SK-N-SH (cell line): Measurements from ENCODE around the gene IFI16. TPM values are rescaled to one million over a fixed set of nuclear protein-coding genes. Genes with fewer than 3 reads are reported as not detected.
A peak's percentile ranks its signal among the peaks of the same experiment; 100 is the strongest.
"Not testable (repeated sequence)": the region's sequence is repeated elsewhere in the genome, so short reads cannot be mapped to it uniquely, and the experiment has no call there.

Experiments used
- CTCF ChIA-PET: fragments of 300-600, 350-600 bp; formaldehyde crosslinking; extraction: SDS; loops from one replicate; lab custom pipeline; 2021; lab: Yijun Ruan, JAX
- POLR2A ChIA-PET: fragments of 350-600 bp; sonication (Branson Sonifier 250); formaldehyde crosslinking; extraction: SDS; loops from one replicate; lab custom pipeline; 2020; ENCODE audit warnings: antibody characterized with exemption, inconsistent platforms; lab: Yijun Ruan, JAX
- DNase-seq: peaks from one replicate; pipeline ENCODE4 v3.0.0; 2012
- H2AFZ ChIP-seq: fragments of 200-600 bp; sonication (generic); 2 replicates; pipeline ENCODE4 v1.8.1; 2016; ENCODE audit warnings: antibody characterized with exemption, mild to moderate bottlenecking, low read depth
- H3F3A ChIP-seq: fragments of 200-600 bp; sonication (generic); replicated peaks from 2 replicates; pipeline ENCODE3; 2016; ENCODE audit warnings: antibody characterized with exemption, mild to moderate bottlenecking; ENCODE audit not compliant: insufficient read depth
- H3K27ac ChIP-seq, 2 experiments: fragments of 200-500 bp in 1 of 2; fragments of 200-600 bp in 1 of 2; sonication (Bioruptor generic) in 1 of 2; sonication (generic), shearing (Covaris generic) in 1 of 2; 2 replicates each; pipeline versions ENCODE4 v1.5.1 to v1.6.1; 2014 to 2016; ENCODE audit warnings: low read depth in 2 of 2, inconsistent platforms in 1 of 2, low read length in 1 of 2, mild to moderate bottlenecking in 1 of 2, mixed read lengths in 1 of 2
- H3K27me3 ChIP-seq: fragments of 200-600 bp; sonication (generic), shearing (Covaris generic); 2 replicates; pipeline ENCODE4 v1.6.1; 2016; ENCODE audit warnings: mixed run types; ENCODE audit not compliant: insufficient read depth
- H3K36me3 ChIP-seq, 2 experiments: fragments of 200-500 bp in 1 of 2; fragments of 200-600 bp in 1 of 2; sonication (Bioruptor generic) in 1 of 2; sonication (generic) in 1 of 2; replicated peaks in 1 of 2; 2 replicates each; pipeline versions ENCODE3 to v1.5.1; 2014 to 2016; ENCODE audit warnings: low read length in 1 of 2, mild to moderate bottlenecking in 1 of 2; ENCODE audit not compliant: insufficient read depth in 2 of 2, control insufficient read depth in 1 of 2
- H3K4me1 ChIP-seq, 2 experiments: fragments of 200-500 bp in 1 of 2; fragments of 200-600 bp in 1 of 2; sonication (Bioruptor generic) in 1 of 2; sonication (generic), shearing (Covaris generic) in 1 of 2; 2 replicates each; pipeline versions ENCODE4 v1.5.1 to v1.6.1; 2014 to 2016; ENCODE audit warnings: low read depth in 1 of 2, low read length in 1 of 2, mixed run types in 1 of 2; ENCODE audit not compliant: insufficient read depth in 2 of 2, control insufficient read depth in 1 of 2
- H3K4me2 ChIP-seq: fragments of 200-600 bp; sonication (generic), shearing (Covaris generic); 2 replicates; pipeline ENCODE4 v1.6.1; 2017; ENCODE audit warnings: mixed run types
- H3K4me3 ChIP-seq, 2 experiments: fragments of 200-500 bp in 1 of 2; fragments of 200-600 bp in 1 of 2; sonication (Bioruptor generic) in 1 of 2; sonication (generic), shearing (Covaris generic) in 1 of 2; 2 replicates each; pipeline versions ENCODE4 v1.5.1 to v1.8.1; 2014 to 2016; ENCODE audit warnings: low read depth in 2 of 2, inconsistent platforms in 1 of 2, low read length in 1 of 2, mild to moderate bottlenecking in 1 of 2, mixed read lengths in 1 of 2, moderate library complexity in 1 of 2
- H3K79me2 ChIP-seq: fragments of 200-600 bp; sonication (generic); 2 replicates; pipeline ENCODE4 v1.8.1; 2017; ENCODE audit warnings: mild to moderate bottlenecking; ENCODE audit not compliant: insufficient read depth
- H3K9ac ChIP-seq: fragments of 200-600 bp; sonication (generic); 2 replicates; pipeline ENCODE4 v1.6.1; 2017; ENCODE audit warnings: mixed run types
- H3K9me2 ChIP-seq: fragments of 200-600 bp; sonication (generic); 2 replicates; pipeline ENCODE4 v1.6.1; 2017; ENCODE audit warnings: mixed run types
- H3K9me3 ChIP-seq: fragments of 200-600 bp; sonication (generic); 2 replicates; pipeline ENCODE4 v1.6.1; 2017; ENCODE audit warnings: mixed run types, mild to moderate bottlenecking, moderate library complexity
- H4K20me1 ChIP-seq: fragments of 200-600 bp; sonication (generic); 2 replicates; pipeline ENCODE4 v1.6.1; 2017; ENCODE audit warnings: mild to moderate bottlenecking, mixed run types; ENCODE audit not compliant: insufficient read depth
- FOXJ3 ChIP-seq: sonication (generic); formaldehyde crosslinking; IDR thresholded peaks from 2 replicates; pipeline ENCODE4 v1.5.1; 2020; ENCODE audit warnings: mild to moderate bottlenecking, missing genetic modification reagents
- FOXM1 ChIP-seq: IDR thresholded peaks from 2 replicates; pipeline ENCODE4 v1.4.0; 2012; ENCODE audit warnings: low read depth, mild to moderate bottlenecking
- GABPA ChIP-seq: IDR thresholded peaks from 2 replicates; pipeline ENCODE4 v1.4.0; 2012; ENCODE audit warnings: low read depth, mild to moderate bottlenecking
- GATA2 ChIP-seq: sonication (generic); formaldehyde crosslinking; IDR thresholded peaks from 2 replicates; pipeline ENCODE4 v1.5.0; 2020; ENCODE audit warnings: mild to moderate bottlenecking, missing genetic modification reagents
- JUND ChIP-seq: IDR thresholded peaks from 2 replicates; pipeline ENCODE4 v1.4.0; 2012
- NFIC ChIP-seq: IDR thresholded peaks from 2 replicates; pipeline ENCODE4 v1.4.0; 2012; ENCODE audit warnings: borderline replicate concordance
- NRF1 ChIP-seq: IDR thresholded peaks from 2 replicates; pipeline ENCODE4 v1.6.1; 2012; ENCODE audit warnings: low read depth, mild to moderate bottlenecking, low read length
- RXRA ChIP-seq: IDR thresholded peaks from 2 replicates; pipeline ENCODE4 v1.4.0; 2012; ENCODE audit warnings: low read depth, mild to moderate bottlenecking, borderline replicate concordance
- TAF1 ChIP-seq: IDR thresholded peaks from 2 replicates; pipeline ENCODE4 v1.6.1; 2012; ENCODE audit warnings: low read depth, mild to moderate bottlenecking, low read length, moderate library complexity, borderline replicate concordance
- TCF12 ChIP-seq: IDR thresholded peaks from 2 replicates; pipeline ENCODE4 v1.4.0; 2012
- YY1 ChIP-seq: IDR thresholded peaks from 2 replicates; pipeline ENCODE4 v1.4.0; 2012; ENCODE audit warnings: low read depth, mild to moderate bottlenecking
- WGBS: methylation state at CpG from one replicate; pipeline ENCODE4 v1.1.6; 2017; ENCODE audit warnings: low lambda C conversion rate; 5-methylcytosine and 5-hydroxymethylcytosine counted together
- polyA plus RNA-seq, 3 experiments: library from polyadenylated mRNA; depleted of rRNA; stranded (reverse); fragments of >200 nt; gene quantifications; 2 replicates each; pipeline ENCODE4 v1.2.3, GENCODE V29; 2012
- TF ChIP-seq, protein P1 (sequence below): fragments of 150-350 bp; IDR thresholded peaks from 2 replicates; pipeline ENCODE4 v1.6.1; 2016; ENCODE audit warnings: mild to moderate bottlenecking, low read depth, low read length
- TF ChIP-seq, protein P2 (sequence below): IDR thresholded peaks from 2 replicates; pipeline ENCODE4 v1.4.0; 2012; ENCODE audit warnings: low read depth
- TF ChIP-seq, protein P3 (sequence below): IDR thresholded peaks from 2 replicates; pipeline ENCODE4 v1.4.0; 2012; ENCODE audit warnings: low read depth, borderline replicate concordance
- TF ChIP-seq, protein P4 (sequence below): fragments of 150-350 bp; IDR thresholded peaks from 2 replicates; pipeline ENCODE4 v1.6.1; 2017; ENCODE audit warnings: antibody characterized with exemption, low read length, low read depth, borderline replicate concordance

The IFI16 gene
- polyA plus RNA-seq, 1 of the 3 experiments (the other 2 are of a cell fraction) = 56.1 TPM

DNA sequence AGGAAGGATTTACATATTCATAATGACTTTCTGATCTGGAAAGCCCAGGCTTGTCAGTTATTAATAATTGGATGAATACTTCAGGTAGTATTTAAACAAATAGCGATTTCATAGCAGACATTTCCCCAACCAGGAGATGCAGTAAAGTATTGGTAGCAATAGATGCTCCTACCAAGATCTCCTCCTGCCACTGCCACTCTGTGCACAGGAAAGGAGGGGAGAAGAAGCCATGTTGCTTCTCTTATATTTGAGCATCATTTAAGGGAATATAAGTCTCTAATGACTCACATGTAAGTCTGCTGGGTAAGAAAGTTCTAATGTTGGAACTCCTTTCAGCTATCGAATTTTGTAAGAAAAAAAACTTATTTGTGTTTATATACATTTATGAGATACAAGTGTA lies 420 bp upstream of the IFI16 start:
- H3F3A ChIP-seq = peaks cover 29% of the 10 kb centered on the region
- no peak for TF ChIP-seq TAF1
- TF ChIP-seq GATA2 = no peak
- TF ChIP-seq, protein P1, sequence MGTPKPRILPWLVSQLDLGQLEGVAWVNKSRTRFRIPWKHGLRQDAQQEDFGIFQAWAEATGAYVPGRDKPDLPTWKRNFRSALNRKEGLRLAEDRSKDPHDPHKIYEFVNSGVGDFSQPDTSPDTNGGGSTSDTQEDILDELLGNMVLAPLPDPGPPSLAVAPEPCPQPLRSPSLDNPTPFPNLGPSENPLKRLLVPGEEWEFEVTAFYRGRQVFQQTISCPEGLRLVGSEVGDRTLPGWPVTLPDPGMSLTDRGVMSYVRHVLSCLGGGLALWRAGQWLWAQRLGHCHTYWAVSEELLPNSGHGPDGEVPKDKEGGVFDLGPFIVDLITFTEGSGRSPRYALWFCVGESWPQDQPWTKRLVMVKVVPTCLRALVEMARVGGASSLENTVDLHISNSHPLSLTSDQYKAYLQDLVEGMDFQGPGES = no peak
- no peak for TF ChIP-seq TCF12
- TF ChIP-seq RXRA = no peak
- no peak for TF ChIP-seq FOXJ3 (CRISPR knock-in tag)
- TF ChIP-seq YY1 = no peak
- no peak for TF ChIP-seq NFIC
- TF ChIP-seq NRF1 = no peak
- TF ChIP-seq, protein P2, sequence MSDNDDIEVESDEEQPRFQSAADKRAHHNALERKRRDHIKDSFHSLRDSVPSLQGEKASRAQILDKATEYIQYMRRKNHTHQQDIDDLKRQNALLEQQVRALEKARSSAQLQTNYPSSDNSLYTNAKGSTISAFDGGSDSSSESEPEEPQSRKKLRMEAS = no peak
- TF ChIP-seq FOXM1 = no peak
- peak overlapping the region; percentile 63 to 74; a peak in 3 of 4 replicates for H3K4me3 ChIP-seq
- no peaks in the 10 kb centered on the region for H3K9me3 ChIP-seq
- 2% methylated on average over 2 of the region's 2 CpGs for WGBS
- H3K27ac ChIP-seq = peak overlapping the region; percentile 95 to 97
- H2AFZ ChIP-seq = peak overlapping the region; percentile 91
- POLR2A ChIA-PET = no interaction called here
- no peak for DNase-seq
- H3K9ac ChIP-seq = peak overlapping the region; percentile 88
- H3K79me2 ChIP-seq = peaks cover 42% of the 10 kb centered on the region
- H3K4me2 ChIP-seq = peak overlapping the region; percentile 82
- no peaks in the 10 kb centered on the region for H4K20me1 ChIP-seq
- peaks cover 2 to 4% of the 10 kb centered on the region in 2 experiments for H3K36me3 ChIP-seq
- no peaks in the 10 kb centered on the region for H3K9me2 ChIP-seq
- CTCF ChIA-PET = no interaction called here
- peaks cover 0 to 12% of the 10 kb centered on the region in 2 experiments; a peak in 3 of 4 replicates for H3K4me1 ChIP-seq
- H3K27me3 ChIP-seq = no peaks in the 10 kb centered on the region

DNA sequence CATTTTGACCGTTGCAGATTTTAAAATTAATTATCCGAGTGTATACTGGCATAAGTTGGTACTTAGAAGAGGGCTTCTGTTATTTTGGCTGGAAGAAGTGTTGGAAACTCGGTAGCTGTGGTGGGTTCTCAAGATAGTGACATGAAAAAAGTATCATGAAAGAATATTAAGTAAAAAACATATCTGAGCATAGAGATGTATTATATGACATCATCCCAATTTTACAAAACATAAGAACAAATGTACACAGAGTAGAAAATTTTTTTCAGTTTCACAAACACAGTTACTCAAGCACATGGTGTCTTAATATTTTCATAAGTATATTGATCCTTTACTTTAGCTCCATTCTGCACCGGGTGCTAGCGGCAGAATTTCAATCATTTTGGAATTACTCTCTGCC lies 684 bp downstream of the IFI16 start:
- Histone ChIP-seq H3K4me1 (peaks cover 0 to 12% of the 10 kb centered on the region in 2 experiments; a peak in 3 of 4 replicates), H3K36me3 (peaks cover 6 to 13% of the 10 kb centered on the region in 2 experiments), H2AFZ (peak overlapping the region; percentile 64), H3K79me2 (peaks cover 49% of the 10 kb centered on the region), H3K4me3 (peak overlapping the region; percentile 63 to 74), H3K27me3 (no peaks in the 10 kb centered on the region), H3K27ac (peak overlapping the region; percentile 95 to 97), H3F3A (peaks cover 29% of the 10 kb centered on the region), H4K20me1 (no peaks in the 10 kb centered on the region), H3K9ac (peak overlapping the region; percentile 88), H3K9me3 (no peaks in the 10 kb centered on the region), H3K4me2 (peak overlapping the region; percentile 82), H3K9me2 (no peaks in the 10 kb centered on the region)
- ChIA-PET POLR2A (no interaction called here), CTCF (interaction anchor here (1.2 kb wide), 1 partner anchor 12 kb away, joined by 3 read pairs; no protein-coding TSS in a partner anchor)
- no peak for DNase-seq
- WGBS = 19% methylated on average over 5 of the region's 5 CpGs
- no peak for TF ChIP-seq NRF1
- TF ChIP-seq RXRA = no peak
- TF ChIP-seq, protein P3, sequence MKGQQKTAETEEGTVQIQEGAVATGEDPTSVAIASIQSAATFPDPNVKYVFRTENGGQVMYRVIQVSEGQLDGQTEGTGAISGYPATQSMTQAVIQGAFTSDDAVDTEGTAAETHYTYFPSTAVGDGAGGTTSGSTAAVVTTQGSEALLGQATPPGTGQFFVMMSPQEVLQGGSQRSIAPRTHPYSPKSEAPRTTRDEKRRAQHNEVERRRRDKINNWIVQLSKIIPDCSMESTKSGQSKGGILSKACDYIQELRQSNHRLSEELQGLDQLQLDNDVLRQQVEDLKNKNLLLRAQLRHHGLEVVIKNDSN = no peak
- no peak for TF ChIP-seq JUND
- TF ChIP-seq GABPA = no peak
- TF ChIP-seq NFIC = no peak
- TF ChIP-seq, protein P4, sequence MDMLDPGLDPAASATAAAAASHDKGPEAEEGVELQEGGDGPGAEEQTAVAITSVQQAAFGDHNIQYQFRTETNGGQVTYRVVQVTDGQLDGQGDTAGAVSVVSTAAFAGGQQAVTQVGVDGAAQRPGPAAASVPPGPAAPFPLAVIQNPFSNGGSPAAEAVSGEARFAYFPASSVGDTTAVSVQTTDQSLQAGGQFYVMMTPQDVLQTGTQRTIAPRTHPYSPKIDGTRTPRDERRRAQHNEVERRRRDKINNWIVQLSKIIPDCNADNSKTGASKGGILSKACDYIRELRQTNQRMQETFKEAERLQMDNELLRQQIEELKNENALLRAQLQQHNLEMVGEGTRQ = no peak

DNA sequence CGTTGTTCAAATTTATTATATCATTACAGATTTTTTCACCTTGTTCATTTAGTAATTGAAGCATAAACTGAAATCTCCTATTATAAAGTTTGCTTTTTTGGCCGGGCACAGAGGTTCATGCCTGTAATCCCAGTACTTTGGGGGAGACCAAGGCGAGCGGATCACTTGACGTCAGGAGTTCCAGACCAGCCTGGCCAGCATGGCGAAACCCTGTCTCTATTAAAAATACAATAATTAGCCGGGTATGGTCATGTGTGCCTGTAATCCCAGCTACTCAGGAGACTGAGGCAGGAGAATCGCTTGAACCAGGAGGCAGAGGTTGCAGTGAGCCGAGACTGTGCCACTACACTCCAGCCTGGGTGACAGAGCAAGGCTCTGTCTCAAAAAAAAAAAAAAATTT lies 1.3 kb downstream of the IFI16 start:
- peaks cover 0 to 12% of the 10 kb centered on the region in 2 experiments; a peak in 3 of 4 replicates for H3K4me1 ChIP-seq
- H3K27ac ChIP-seq = peak overlapping the region in 1 of 2 experiments; percentile 95; a peak in 3 of 4 replicates
- peaks cover 10 to 14% of the 10 kb centered on the region in 2 experiments for H3K36me3 ChIP-seq
- peaks cover 29% of the 10 kb centered on the region for H3F3A ChIP-seq
- H4K20me1 ChIP-seq, H3K27me3 ChIP-seq, H2AFZ ChIP-seq, H3K9me3 ChIP-seq, POLR2A ChIA-PET, H3K9me2 ChIP-seq, DNase-seq: not testable (repeated sequence)
- 27% methylated on average over 9 of the region's 9 CpGs for WGBS
- CTCF ChIA-PET = interaction anchor here (1.2 kb wide), 1 partner anchor 12 kb away, joined by 3 read pairs; no protein-coding TSS in a partner anchor
- peaks cover 52% of the 10 kb centered on the region for H3K79me2 ChIP-seq
- H3K4me3 ChIP-seq = peak overlapping the region; percentile 63 to 74; a peak in 3 of 4 replicates
- H3K4me2 ChIP-seq = peak overlapping the region; percentile 82
- peak overlapping the region; percentile 88 for H3K9ac ChIP-seq
